Measurements from ENCODE around the gene RARG. TPM values are rescaled to one million over a fixed set of nuclear protein-coding genes. Genes with fewer than 3 reads are reported as not detected.

Gene RARG
- total RNA-seq, 1 experiment from 2014 or later, result 77.2 TPM

DNA sequence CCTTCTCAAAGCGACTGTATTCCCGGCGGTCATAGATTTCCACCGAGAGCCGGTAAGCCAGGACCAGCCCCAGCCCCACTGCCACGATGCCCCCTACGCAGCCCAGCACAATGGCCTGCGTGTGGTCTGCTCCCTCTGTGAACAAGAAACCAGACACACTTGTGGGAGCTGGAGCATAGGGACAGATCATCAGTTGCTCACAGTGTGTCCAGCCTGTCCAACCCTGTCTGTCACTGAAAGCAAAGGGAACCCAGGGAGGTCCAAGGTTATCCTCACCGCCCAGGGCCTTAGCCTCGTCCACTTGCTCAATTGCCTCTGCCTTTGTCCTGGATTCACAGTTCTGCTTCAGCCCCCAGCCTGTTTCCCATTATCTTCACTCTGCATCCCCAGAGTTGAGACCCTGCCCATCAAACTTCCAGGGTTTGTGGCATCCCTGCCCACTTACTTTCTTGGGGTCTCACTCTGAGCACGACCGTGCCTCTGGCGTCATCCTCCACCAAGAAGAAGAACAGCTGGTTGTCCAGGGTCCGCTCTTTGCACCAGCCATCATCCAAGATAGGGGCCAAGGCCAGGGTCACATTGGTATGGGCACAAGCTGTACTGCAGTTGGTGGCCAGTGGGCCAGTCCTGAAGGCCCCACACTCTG, 40.0 kb downstream of the RARG start (continued):
- TF ChIP-seq, protein P1, sequence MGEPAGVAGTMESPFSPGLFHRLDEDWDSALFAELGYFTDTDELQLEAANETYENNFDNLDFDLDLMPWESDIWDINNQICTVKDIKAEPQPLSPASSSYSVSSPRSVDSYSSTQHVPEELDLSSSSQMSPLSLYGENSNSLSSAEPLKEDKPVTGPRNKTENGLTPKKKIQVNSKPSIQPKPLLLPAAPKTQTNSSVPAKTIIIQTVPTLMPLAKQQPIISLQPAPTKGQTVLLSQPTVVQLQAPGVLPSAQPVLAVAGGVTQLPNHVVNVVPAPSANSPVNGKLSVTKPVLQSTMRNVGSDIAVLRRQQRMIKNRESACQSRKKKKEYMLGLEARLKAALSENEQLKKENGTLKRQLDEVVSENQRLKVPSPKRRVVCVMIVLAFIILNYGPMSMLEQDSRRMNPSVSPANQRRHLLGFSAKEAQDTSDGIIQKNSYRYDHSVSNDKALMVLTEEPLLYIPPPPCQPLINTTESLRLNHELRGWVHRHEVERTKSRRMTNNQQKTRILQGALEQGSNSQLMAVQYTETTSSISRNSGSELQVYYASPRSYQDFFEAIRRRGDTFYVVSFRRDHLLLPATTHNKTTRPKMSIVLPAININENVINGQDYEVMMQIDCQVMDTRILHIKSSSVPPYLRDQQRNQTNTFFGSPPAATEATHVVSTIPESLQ (CRISPR knock-in tag; IDR thresholded peaks at IDR 0.05), result no peak
- TF ChIP-seq TCF7 (CRISPR knock-in tag; IDR thresholded peaks at IDR 0.05; ENCODE audit: low read depth), result no peak

DNA sequence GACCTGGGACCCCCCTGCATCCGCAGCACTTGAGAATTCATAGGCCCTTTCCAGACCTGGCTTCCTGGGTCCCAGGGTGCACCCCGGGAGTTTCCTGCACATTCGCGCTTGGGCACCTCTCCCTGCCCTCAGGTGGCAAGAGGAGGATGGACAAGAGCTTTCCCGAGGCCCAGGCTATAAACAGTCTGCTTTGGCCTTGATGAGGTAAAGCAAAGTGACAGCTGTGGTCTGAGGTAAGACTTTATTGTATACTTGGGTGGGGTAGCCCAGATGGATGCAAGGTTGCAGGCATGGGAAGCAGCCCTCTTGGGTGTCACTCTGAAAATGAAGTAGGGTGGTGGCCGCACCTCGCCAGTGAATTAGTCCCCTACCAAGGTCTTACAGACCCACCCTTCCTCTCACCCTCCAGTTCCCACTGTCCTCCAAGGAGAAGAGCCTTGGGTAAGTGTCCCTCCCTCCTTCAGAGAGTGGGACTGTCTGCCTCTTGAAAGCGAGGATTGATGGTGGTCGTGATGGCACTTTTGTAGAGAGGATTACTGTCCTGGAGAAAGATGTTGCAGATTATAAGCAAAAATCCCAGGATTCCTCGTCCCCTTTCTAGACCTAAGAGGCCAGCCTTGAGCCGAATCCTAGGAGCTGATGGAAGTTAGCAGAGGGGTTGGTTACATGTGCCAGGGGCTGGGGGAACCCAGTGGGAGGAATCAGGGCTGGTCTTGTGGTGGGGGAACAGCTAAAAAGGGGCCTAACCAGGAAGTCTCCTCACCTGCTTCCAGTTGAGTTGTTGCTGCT, 40.7 kb downstream of the RARG start:
- ChIA-PET POLR2A (no interaction called here), CTCF (interaction anchor here (1.0 to 5.4 kb wide), 5 partner anchors 11 to 125 kb away, joined by 4 to 41 read pairs (median 8); partner anchors contain the start of genes IGFBP6 and ZNF740)
- Mint-ChIP-seq H3K27me3 (ENCODE audit: low read depth) (peaks cover 46% of the 10 kb centered on the region), H3K36me3 (peaks cover 23% of the 10 kb centered on the region), H3K4me3 (no peak overlapping the region), H3K27ac (no peak overlapping the region), H3K4me1 (peaks cover 16% of the 10 kb centered on the region), H3K9me3 (no peaks in the 10 kb centered on the region)
- no peak for ATAC-seq
- DNase-seq (ENCODE audit: low spot score), result no peak
- TF ChIP-seq ZNF425 (CRISPR knock-in tag; conservative IDR thresholded peaks at IDR 0.05) (no peak), NR3C1 (CRISPR knock-in tag; conservative IDR thresholded peaks at IDR 0.05; ENCODE audit: low read depth) (no peak), ZNF263 (CRISPR knock-in tag; IDR thresholded peaks at IDR 0.05; ENCODE audit: low read depth) (no peak), KAT7 (CRISPR knock-in tag; IDR thresholded peaks at IDR 0.05; ENCODE audit: borderline replicate concordance) (no peak), PRRX2 (CRISPR knock-in tag; IDR thresholded peaks at IDR 0.05) (no peak), MYBL2 (CRISPR knock-in tag; IDR thresholded peaks at IDR 0.05) (no peak), RELA (CRISPR knock-in tag; IDR thresholded peaks at IDR 0.05; ENCODE audit: borderline replicate concordance) (no peak), FOXP4 (CRISPR knock-in tag; IDR thresholded peaks at IDR 0.05) (no peak), TP53 (CRISPR knock-in tag; IDR thresholded peaks at IDR 0.05) (no peak), TEAD4 (CRISPR knock-in tag; IDR thresholded peaks at IDR 0.05) (no peak), FOXK1 (CRISPR knock-in tag; IDR thresholded peaks at IDR 0.05) (no peak), E2F1 (CRISPR knock-in tag; IDR thresholded peaks at IDR 0.05) (no peak), ZNF219 (CRISPR knock-in tag; IDR thresholded peaks at IDR 0.05; ENCODE audit: borderline replicate concordance) (no peak), ETV6 (CRISPR knock-in tag; IDR thresholded peaks at IDR 0.05) (no peak), ZNF121 (CRISPR knock-in tag; IDR thresholded peaks at IDR 0.05) (no peak)
- TF ChIP-seq, protein P2, sequence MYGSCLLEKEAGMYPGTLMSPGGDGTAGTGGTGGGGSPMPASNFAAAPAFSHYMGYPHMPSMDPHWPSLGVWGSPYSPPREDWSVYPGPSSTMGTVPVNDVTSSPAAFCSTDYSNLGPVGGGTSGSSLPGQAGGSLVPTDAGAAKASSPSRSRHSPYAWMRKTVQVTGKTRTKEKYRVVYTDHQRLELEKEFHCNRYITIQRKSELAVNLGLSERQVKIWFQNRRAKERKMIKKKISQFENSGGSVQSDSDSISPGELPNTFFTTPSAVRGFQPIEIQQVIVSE (CRISPR knock-in tag; IDR thresholded peaks at IDR 0.05; ENCODE audit: borderline replicate concordance), result no peak
- TF ChIP-seq, protein P3, sequence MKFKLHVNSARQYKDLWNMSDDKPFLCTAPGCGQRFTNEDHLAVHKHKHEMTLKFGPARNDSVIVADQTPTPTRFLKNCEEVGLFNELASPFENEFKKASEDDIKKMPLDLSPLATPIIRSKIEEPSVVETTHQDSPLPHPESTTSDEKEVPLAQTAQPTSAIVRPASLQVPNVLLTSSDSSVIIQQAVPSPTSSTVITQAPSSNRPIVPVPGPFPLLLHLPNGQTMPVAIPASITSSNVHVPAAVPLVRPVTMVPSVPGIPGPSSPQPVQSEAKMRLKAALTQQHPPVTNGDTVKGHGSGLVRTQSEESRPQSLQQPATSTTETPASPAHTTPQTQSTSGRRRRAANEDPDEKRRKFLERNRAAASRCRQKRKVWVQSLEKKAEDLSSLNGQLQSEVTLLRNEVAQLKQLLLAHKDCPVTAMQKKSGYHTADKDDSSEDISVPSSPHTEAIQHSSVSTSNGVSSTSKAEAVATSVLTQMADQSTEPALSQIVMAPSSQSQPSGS (CRISPR knock-in tag; IDR thresholded peaks at IDR 0.05; ENCODE audit: borderline replicate concordance, low read depth), result no peak
